K562 (cell line): ENCODE data around the gene LONP1.
"Not testable (repeated sequence)": the region's sequence is repeated elsewhere in the genome, so short reads cannot be mapped to it uniquely, and the experiment has no call there.

Source experiments
- CHD2 ChIP-seq: IDR thresholded peaks from 2 replicates; pipeline ENCODE4 v1.6.1; 2011; ENCODE audit warnings: low read depth, low read length
- HDAC2 ChIP-seq: fragments of 450-650 bp; IDR thresholded peaks from 2 replicates; pipeline ENCODE4 v1.6.1; 2016; ENCODE audit warnings: mild to moderate bottlenecking
- IRF2 ChIP-seq: sonication (generic); formaldehyde crosslinking; IDR thresholded peaks from 2 replicates; pipeline ENCODE4 v1.8.1; 2022; ENCODE audit warnings: mild to moderate bottlenecking, missing genetic modification reagents
- MAFK ChIP-seq: IDR thresholded peaks from 2 replicates; pipeline ENCODE4 v1.6.1; 2011; ENCODE audit warnings: low read length, improper control_type of control experiment
- MTF1 ChIP-seq: fragments of 250-450 bp; sonication (Bioruptor Pico); IDR thresholded peaks from 2 replicates; pipeline ENCODE4 v1.9.0; 2021; ENCODE audit warnings: moderate library complexity, mild to moderate bottlenecking, inconsistent platforms, borderline replicate concordance
- MYC ChIP-seq, 2 experiments: fragments of 250-450 bp in 1 of 2; sonication (Bioruptor Pico) in 1 of 2; IDR thresholded peaks; 2 replicates each; pipeline versions ENCODE4 v1.5.1 to v1.6.1; 2012 to 2021; ENCODE audit warnings: low read depth in 2 of 2, borderline replicate concordance in 1 of 2, improper control_type of control experiment in 1 of 2, low read length in 1 of 2, mild to moderate bottlenecking in 1 of 2, moderate library complexity in 1 of 2
- POLR2AphosphoS5 ChIP-seq: IDR thresholded peaks from 2 replicates; pipeline ENCODE4 v1.6.1; 2011; ENCODE audit warnings: mild to moderate bottlenecking, low read depth, low read length, moderate library complexity; ENCODE audit not compliant: control insufficient read depth, insufficient read depth
- SP1 ChIP-seq: sonication (generic); formaldehyde crosslinking; IDR thresholded peaks from 2 replicates; pipeline ENCODE4 v1.8.1; 2022; ENCODE audit warnings: mild to moderate bottlenecking, missing genetic modification reagents
- TCF7 ChIP-seq: sonication (generic); IDR thresholded peaks from 2 replicates; pipeline ENCODE4 v1.6.1; 2016; ENCODE audit warnings: antibody characterized with exemption, borderline replicate concordance
- ZBTB7A ChIP-seq: IDR thresholded peaks from 2 replicates; pipeline ENCODE4 v1.6.1; 2011; ENCODE audit warnings: low read depth, mild to moderate bottlenecking, low read length, moderate library complexity, borderline replicate concordance; ENCODE audit not compliant: control insufficient read depth
- ZNF3 ChIP-seq: fragments of 250-450 bp; sonication (Bioruptor Pico); IDR thresholded peaks from 2 replicates; pipeline ENCODE4 v1.5.0; 2021; ENCODE audit warnings: mild to moderate bottlenecking, moderate library complexity
- TF ChIP-seq, protein P1 (sequence below): fragments of 450-650 bp; IDR thresholded peaks from 2 replicates; pipeline ENCODE4 v1.6.1; 2016; ENCODE audit warnings: missing biosample characterization, missing genetic modification characterization
- TF ChIP-seq, protein P2 (sequence below): fragments of 250-450 bp; sonication (Bioruptor Pico); IDR thresholded peaks from 2 replicates; pipeline ENCODE4 v1.5.0; 2021

DNA sequence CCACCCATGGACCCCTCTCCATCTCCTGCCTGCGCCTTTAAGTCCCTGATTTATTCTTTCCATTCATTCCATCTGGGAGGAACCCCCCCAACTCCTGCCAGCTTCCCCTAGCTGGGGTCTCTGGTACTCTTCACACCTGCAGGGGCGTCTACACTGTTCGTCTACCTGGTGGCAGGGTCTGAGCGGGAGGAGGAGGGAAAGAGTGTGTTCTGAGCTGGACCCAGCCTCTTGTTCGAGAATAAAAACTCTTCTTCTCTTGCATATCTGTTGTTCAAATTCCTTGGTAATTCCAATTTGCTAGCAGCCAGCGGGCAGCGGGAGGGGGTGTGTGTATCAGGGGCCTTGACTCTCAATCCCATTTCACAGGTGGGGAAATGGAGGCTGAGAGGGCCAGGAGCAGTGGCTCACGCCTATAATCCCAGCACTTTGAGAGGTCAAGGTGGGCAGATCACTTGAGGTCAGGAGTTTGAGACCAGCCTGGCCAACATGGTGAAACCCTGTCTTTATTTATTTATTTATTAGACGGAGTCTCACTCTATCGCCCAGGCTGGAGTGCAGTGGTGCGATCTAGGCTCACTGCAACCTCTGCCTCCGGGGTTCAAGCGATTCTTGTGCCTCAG lies 31.6 kb downstream of the LONP1 start:
- not testable (repeated sequence) for TF ChIP-seq MYC (IDR thresholded peaks at IDR 0.05; ENCODE audit: low read depth, low read length); MYC (CRISPR knock-in tag; IDR thresholded peaks at IDR 0.05; ENCODE audit: borderline replicate concordance, low read depth); HDAC2; ZNF3; CHD2; POLR2AphosphoS5; SP1 (CRISPR knock-in tag); MAFK; IRF2 (CRISPR knock-in tag); TCF7; ZBTB7A; MTF1 (CRISPR knock-in tag)
- TF ChIP-seq, protein P1, sequence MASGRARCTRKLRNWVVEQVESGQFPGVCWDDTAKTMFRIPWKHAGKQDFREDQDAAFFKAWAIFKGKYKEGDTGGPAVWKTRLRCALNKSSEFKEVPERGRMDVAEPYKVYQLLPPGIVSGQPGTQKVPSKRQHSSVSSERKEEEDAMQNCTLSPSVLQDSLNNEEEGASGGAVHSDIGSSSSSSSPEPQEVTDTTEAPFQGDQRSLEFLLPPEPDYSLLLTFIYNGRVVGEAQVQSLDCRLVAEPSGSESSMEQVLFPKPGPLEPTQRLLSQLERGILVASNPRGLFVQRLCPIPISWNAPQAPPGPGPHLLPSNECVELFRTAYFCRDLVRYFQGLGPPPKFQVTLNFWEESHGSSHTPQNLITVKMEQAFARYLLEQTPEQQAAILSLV (tag): not testable (repeated sequence)
- TF ChIP-seq, protein P2, sequence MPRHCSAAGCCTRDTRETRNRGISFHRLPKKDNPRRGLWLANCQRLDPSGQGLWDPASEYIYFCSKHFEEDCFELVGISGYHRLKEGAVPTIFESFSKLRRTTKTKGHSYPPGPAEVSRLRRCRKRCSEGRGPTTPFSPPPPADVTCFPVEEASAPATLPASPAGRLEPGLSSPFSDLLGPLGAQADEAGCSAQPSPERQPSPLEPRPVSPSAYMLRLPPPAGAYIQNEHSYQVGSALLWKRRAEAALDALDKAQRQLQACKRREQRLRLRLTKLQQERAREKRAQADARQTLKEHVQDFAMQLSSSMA: not testable (repeated sequence)
